CD4-positive, alpha-beta T cell (primary cell): Measurements from ENCODE around the gene MMP20. TPM values are rescaled to one million over a fixed set of nuclear protein-coding genes. Genes with fewer than 3 reads are reported as not detected.

Experiments
- ATAC-seq: fragments of 200-7000 bp; cut with Tn5 transposase; one replicate; pipeline ENCODE4 v1.10.0; 2022; ENCODE audit warnings: mild to moderate bottlenecking; ENCODE audit not compliant: poor library complexity
- CTCF ChIA-PET: fragments of 350-600 bp; sonication (Branson Sonifier 250); formaldehyde crosslinking; loops from one replicate; lab custom pipeline; 2021; ENCODE audit warnings: antibody characterized with exemption, inconsistent platforms; lab: Charles Lee
- POLR2A ChIA-PET: fragments of 350-600 bp; sonication (Branson Sonifier 250); formaldehyde crosslinking; loops from one replicate; lab custom pipeline; 2021; ENCODE audit warnings: antibody characterized with exemption, inconsistent platforms; lab: Charles Lee
- DNase-seq, 14 experiments: peaks; one replicate each; pipeline ENCODE4 v3.0.0-alpha.2; 2013 to 2020; ENCODE audit warnings: mixed read lengths in 2 of 14
- H3K27ac ChIP-seq, 2 donors: one replicate each; pipeline versions ENCODE4 v1.5.1 to v1.7.0; 2013; ENCODE audit warnings: low read length in 2 of 2, low read depth in 1 of 2, mild to moderate bottlenecking in 1 of 2
- H3K27me3 ChIP-seq, 2 experiments: 1 replicate in 1 of 2; 2 replicates in 1 of 2; pipeline versions ENCODE4 v1.6.1 to v1.7.0; 2013; ENCODE audit warnings: low read length in 2 of 2, control low read depth in 1 of 2, mild to moderate bottlenecking in 1 of 2, moderate library complexity in 1 of 2; ENCODE audit not compliant: insufficient read depth in 2 of 2, control insufficient read depth in 1 of 2
- H3K36me3 ChIP-seq: one replicate; pipeline ENCODE4 v1.6.1; 2013; ENCODE audit warnings: low read length, control low read depth; ENCODE audit not compliant: insufficient read depth
- H3K4me1 ChIP-seq: one replicate; pipeline ENCODE4 v1.6.1; 2013; ENCODE audit warnings: low read length, control low read depth; ENCODE audit not compliant: insufficient read depth
- H3K4me3 ChIP-seq: one replicate; pipeline ENCODE4 v1.5.1; 2013; ENCODE audit warnings: mild to moderate bottlenecking, low read length, moderate library complexity
- H3K9me3 ChIP-seq, 2 experiments: 1 replicate in 1 of 2; 2 replicates in 1 of 2; pipeline versions ENCODE4 v1.6.1 to v1.7.0; 2013; ENCODE audit warnings: low read length in 2 of 2, mild to moderate bottlenecking in 2 of 2, control low read depth in 1 of 2, moderate library complexity in 1 of 2; ENCODE audit not compliant: control insufficient read depth in 1 of 2, insufficient read depth in 1 of 2
- H3K27ac Mint-ChIP-seq: one replicate; pipeline ENCODE4 v1.8.0; 2020; ENCODE audit warnings: mixed read lengths
- H3K27me3 Mint-ChIP-seq: one replicate; pipeline ENCODE4 v1.8.0; 2021; ENCODE audit warnings: mixed read lengths
- H3K36me3 Mint-ChIP-seq: one replicate; pipeline ENCODE4 v1.8.0; 2021; ENCODE audit warnings: low read depth, mixed read lengths
- H3K4me1 Mint-ChIP-seq: one replicate; pipeline ENCODE4 v1.8.0; 2021; ENCODE audit warnings: low read depth, mixed read lengths
- H3K4me3 Mint-ChIP-seq: one replicate; pipeline ENCODE4 v1.8.0; 2020; ENCODE audit warnings: mild to moderate bottlenecking, mixed read lengths
- H3K9me3 Mint-ChIP-seq: one replicate; pipeline ENCODE4 v1.8.0; 2020; ENCODE audit warnings: mixed read lengths
- CTCF ChIP-seq: fragments of 200-600 bp; IDR thresholded peaks from one replicate; pipeline ENCODE4 v1.8.0; 2022; ENCODE audit warnings: antibody characterized with exemption, mild to moderate bottlenecking
- intact Hi-C, 2 experiments: fragments of 100-400 bp; cut with DNase I in 1 of 2; cut with micrococcal nuclease in 1 of 2; formaldehyde crosslinking; loops; one replicate each; pipeline versions ENCODE4 v1.15.1 to v1.9.0; 2023 to 2025; cut with DNase I, micrococcal nuclease
- total RNA-seq, 174 experiments: library from RNA in 2 of 174; stranded (reverse) in 2 of 174; gene quantifications; one replicate each; pipeline ENCODE4 v1.2.3 and lab custom pipeline; 2021 to 2026

Gene MMP20
- total RNA-seq, 2 experiments from 2014 or later: not detected

- Mint-ChIP-seq H3K27me3 (no peaks in the 10 kb centered on the region), H3K4me3 (no peak overlapping the region), H3K4me1 (no peaks in the 10 kb centered on the region), H3K27ac (no peak overlapping the region), H3K9me3 (peaks cover 8% of the 10 kb centered on the region), H3K36me3 (no peaks in the 10 kb centered on the region)
- Histone ChIP-seq H3K4me3 (no peak overlapping the region), H3K4me1 (no peaks in the 10 kb centered on the region), H3K27ac (no peak overlapping the region), H3K9me3 (no peaks in the 10 kb centered on the region), H3K36me3 (no peaks in the 10 kb centered on the region), H3K27me3 (no peaks in the 10 kb centered on the region)
- no peak for ATAC-seq
- intact Hi-C loops: no loop called here
- POLR2A ChIA-PET: no interaction called here
- DNase-seq: no peak
- CTCF ChIA-PET: no interaction called here
- no peak for TF ChIP-seq CTCF
Observed at GRCh38 chr11:102592131-102592530, 33.0 kb downstream of the MMP20 start.

GRCh38 chr11:102591160-102591718, 33.9 kb downstream of the MMP20 start:
- DNase-seq (no peak), ATAC-seq (no peak)
- no peak overlapping the region for H3K27ac ChIP-seq
- Mint-ChIP-seq H3K4me3 (no peak overlapping the region), H3K36me3 (no peaks in the 10 kb centered on the region), H3K27ac (no peak overlapping the region), H3K4me1 (no peaks in the 10 kb centered on the region), H3K27me3 (no peaks in the 10 kb centered on the region), H3K9me3 (peaks cover 9% of the 10 kb centered on the region)
- H3K4me3 ChIP-seq: no peak overlapping the region
- no peaks in the 10 kb centered on the region for H3K36me3 ChIP-seq
- ChIA-PET POLR2A (no interaction called here), CTCF (no interaction called here)
- no peaks in the 10 kb centered on the region for H3K9me3 ChIP-seq
- no peaks in the 10 kb centered on the region for H3K4me1 ChIP-seq
- H3K27me3 ChIP-seq: no peaks in the 10 kb centered on the region
- intact Hi-C loops: no loop called here
- no peak for TF ChIP-seq CTCF

- Mint-ChIP-seq H3K27ac (no peak overlapping the region), H3K4me1 (no peaks in the 10 kb centered on the region), H3K4me3 (no peak overlapping the region), H3K27me3 (no peaks in the 10 kb centered on the region), H3K36me3 (no peaks in the 10 kb centered on the region), H3K9me3 (peaks cover 9% of the 10 kb centered on the region)
- ATAC-seq: no peak
- no peaks in the 10 kb centered on the region for H3K36me3 ChIP-seq
- no peaks in the 10 kb centered on the region for H3K27me3 ChIP-seq
- POLR2A ChIA-PET: no interaction called here
- intact Hi-C loops: no loop called here
- TF ChIP-seq CTCF: no peak
- CTCF ChIA-PET: no interaction called here
- H3K27ac ChIP-seq: no peak overlapping the region
- no peak for DNase-seq
- no peaks in the 10 kb centered on the region for H3K4me1 ChIP-seq
- no peak overlapping the region for H3K4me3 ChIP-seq
- no peaks in the 10 kb centered on the region for H3K9me3 ChIP-seq
Observed at GRCh38 chr11:102590276-102591049, 34.7 kb downstream of the MMP20 start.
